ENCODE data around the gene AHI1.

AHI1 gene

DNA sequence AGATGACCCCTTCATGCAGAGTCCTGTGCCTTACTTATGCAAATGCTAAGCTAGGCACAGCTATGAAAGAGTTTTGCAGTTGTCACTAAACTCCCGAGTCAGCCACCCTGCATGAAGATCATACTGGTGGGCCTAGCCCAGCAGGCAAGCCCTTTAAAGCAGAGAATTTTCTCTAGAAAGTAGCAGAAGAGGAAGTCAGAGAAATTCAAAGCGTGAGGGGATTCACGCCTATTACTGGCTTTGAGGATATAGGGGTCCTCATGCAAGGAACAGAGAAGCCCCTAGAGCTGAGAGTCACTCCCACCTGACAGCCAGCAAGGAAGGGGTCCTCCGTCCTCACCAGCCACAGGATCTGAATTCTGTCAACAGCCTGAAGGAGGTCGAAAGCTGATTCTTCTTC, 261.8 kb downstream of the AHI1 start:
- H3K9me3 ChIP-seq (ENCODE audit: control insufficient read depth, low read length) = no peaks in the 10 kb centered on the region

DNA sequence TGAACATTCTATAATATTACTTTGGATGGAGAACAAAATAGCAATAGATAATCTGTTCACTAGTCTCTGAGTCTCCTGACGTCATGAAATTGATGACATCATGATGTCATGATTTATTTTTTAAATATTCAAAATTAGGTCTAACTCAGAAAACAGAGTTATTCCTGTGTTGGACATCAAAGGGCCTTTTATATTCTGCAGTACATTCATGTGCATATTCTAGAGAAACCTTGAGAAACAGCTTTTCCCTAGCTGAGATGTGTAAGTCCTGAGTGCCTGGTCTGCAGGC, 263.1 kb downstream of the AHI1 start:
- Histone ChIP-seq H3K4me3 (ENCODE audit: low read length) (no peak overlapping the region), H3K9ac (ENCODE audit: low read length) (no peak overlapping the region), H3K4me1 (ENCODE audit: control insufficient read depth, insufficient read depth, low read length) (peaks cover 5% of the 10 kb centered on the region), H3K27me3 (replicated peaks; ENCODE audit: control insufficient read depth, insufficient read depth, low read length) (peaks cover 5% of the 10 kb centered on the region), H3K9me3 (ENCODE audit: control insufficient read depth, low read length) (no peaks in the 10 kb centered on the region), H3K36me3 (ENCODE audit: control insufficient read depth, insufficient read depth, low read length, severe bottlenecking) (no peaks in the 10 kb centered on the region)
- DNase-seq (ENCODE audit: low read depth) = no peak

More for the DNA sequence above, 261.8 kb downstream of the AHI1 start:
- Histone ChIP-seq H3K27me3 (replicated peaks; ENCODE audit: control insufficient read depth, insufficient read depth, low read length) (peaks cover 5% of the 10 kb centered on the region), H3K36me3 (ENCODE audit: control insufficient read depth, insufficient read depth, low read length, severe bottlenecking) (no peaks in the 10 kb centered on the region), H3K4me1 (ENCODE audit: control insufficient read depth, insufficient read depth, low read length) (peaks cover 5% of the 10 kb centered on the region), H3K4me3 (ENCODE audit: low read length) (no peak overlapping the region), H3K9ac (ENCODE audit: low read length) (no peak overlapping the region)
- no peak for DNase-seq (ENCODE audit: low read depth)

- Histone ChIP-seq H3K9me3 (ENCODE audit: control insufficient read depth, low read length) (no peaks in the 10 kb centered on the region), H3K4me3 (ENCODE audit: low read length) (no peak overlapping the region), H3K9ac (ENCODE audit: low read length) (no peak overlapping the region), H3K27me3 (replicated peaks; ENCODE audit: control insufficient read depth, insufficient read depth, low read length) (peaks cover 5% of the 10 kb centered on the region), H3K36me3 (ENCODE audit: control insufficient read depth, insufficient read depth, low read length, severe bottlenecking) (no peaks in the 10 kb centered on the region), H3K4me1 (ENCODE audit: control insufficient read depth, insufficient read depth, low read length) (peaks cover 5% of the 10 kb centered on the region)
- DNase-seq (ENCODE audit: low read depth) = no peak
Observed at GRCh38 chr6:135233686-135234491, 263.7 kb downstream of the AHI1 start.

All from adipocyte (in vitro differentiated cells).